Suprapubic skin (tissue), 4 donors: ENCODE measurements around the gene ANXA2. TPM values are rescaled to one million over a fixed set of nuclear protein-coding genes. Genes with fewer than 3 reads are reported as not detected.

Experiments used
- DNase-seq, 2 donors: peaks; one replicate each; pipeline ENCODE4 v3.0.0-alpha.2; 2019; ENCODE audit warnings: low spot score in 2 of 2
- H3K27ac ChIP-seq: fragments of 200-600 bp; sonication (generic); one replicate; pipeline ENCODE4 v1.5.1; 2019
- H3K27me3 ChIP-seq: fragments of 200-600 bp; sonication (generic); one replicate; pipeline ENCODE4 v1.5.1; 2019
- H3K36me3 ChIP-seq: fragments of 200-600 bp; sonication (generic); one replicate; pipeline ENCODE4 v1.5.1; 2019
- H3K4me1 ChIP-seq: fragments of 200-600 bp; sonication (generic); one replicate; pipeline ENCODE4 v1.5.1; 2019
- H3K4me3 ChIP-seq: fragments of 200-600 bp; sonication (generic); one replicate; pipeline ENCODE4 v1.5.1; 2019; ENCODE audit warnings: mild to moderate bottlenecking
- H3K9me3 ChIP-seq: fragments of 200-600 bp; sonication (generic); one replicate; pipeline ENCODE4 v1.5.1; 2019
- CTCF ChIP-seq, 2 donors: fragments of 200-600 bp in 1 of 2; fragments of 450-650 bp in 1 of 2; sonication (generic) in 1 of 2; IDR thresholded peaks; one replicate each; pipeline ENCODE4 v1.5.1; 2016 to 2019; ENCODE audit warnings: antibody characterized with exemption in 2 of 2, mild to moderate bottlenecking in 1 of 2, moderate library complexity in 1 of 2
- EP300 ChIP-seq: sonication (generic); formaldehyde crosslinking; IDR thresholded peaks from one replicate; pipeline ENCODE4 v1.6.1; 2017; ENCODE audit warnings: antibody characterized with exemption
- POLR2A ChIP-seq, 2 donors: fragments of 450-650 bp; IDR thresholded peaks; one replicate each; pipeline ENCODE4 v1.6.1; 2017; ENCODE audit warnings: antibody characterized with exemption in 2 of 2, mild to moderate bottlenecking in 2 of 2, moderate library complexity in 2 of 2
- POLR2AphosphoS5 ChIP-seq, 3 donors: sonication (generic); formaldehyde crosslinking; IDR thresholded peaks; one replicate each; pipeline ENCODE4 v1.6.1; 2017; ENCODE audit warnings: antibody characterized with exemption in 3 of 3
- WGBS: methylation state at CpG from one replicate; pipeline ENCODE4 v1.1.5; 2018; 5-methylcytosine and 5-hydroxymethylcytosine counted together
- total RNA-seq, 4 donors: library from RNA; depleted of rRNA; stranded (reverse); fragments of >200 nt; gene quantifications; one replicate each; pipeline ENCODE4 v1.1.0, GENCODE V29; 2016

ANXA2 gene
- total RNA-seq, 4 donors from 2014 or later = 1,379 to 1,734 (median 1,554) TPM

- 72% methylated on average over 3 of the region's 3 CpGs for WGBS
- Histone ChIP-seq H3K9me3 (no peaks in the 10 kb centered on the region), H3K27ac (no peak overlapping the region), H3K4me3 (no peak overlapping the region), H3K4me1 (no peaks in the 10 kb centered on the region), H3K27me3 (no peaks in the 10 kb centered on the region), H3K36me3 (peaks cover 61% of the 10 kb centered on the region)
- DNase-seq = no peak
- TF ChIP-seq POLR2A (IDR thresholded peaks at IDR 0.05) (no peak), EP300 (no peak), POLR2AphosphoS5 (IDR thresholded peaks at IDR 0.05) (no peak), CTCF (IDR thresholded peaks at IDR 0.05) (no peak)
Observed at GRCh38 chr15:60346077-60346476, 51.7 kb downstream of the ANXA2 start.

- H3K27me3 ChIP-seq = no peaks in the 10 kb centered on the region
- TF ChIP-seq POLR2AphosphoS5 (IDR thresholded peaks at IDR 0.05) (no peak), CTCF (IDR thresholded peaks at IDR 0.05) (no peak), EP300 (no peak), POLR2A (IDR thresholded peaks at IDR 0.05) (no peak)
- DNase-seq = no peak
- H3K9me3 ChIP-seq = no peaks in the 10 kb centered on the region
- H3K4me3 ChIP-seq = no peak overlapping the region
- peaks cover 56% of the 10 kb centered on the region for H3K36me3 ChIP-seq
- no peaks in the 10 kb centered on the region for H3K4me1 ChIP-seq
- 91% methylated on average over 3 of the region's 3 CpGs for WGBS
- H3K27ac ChIP-seq = no peak overlapping the region
Observed at GRCh38 chr15:60345598-60345997, 52.2 kb downstream of the ANXA2 start.

DNA sequence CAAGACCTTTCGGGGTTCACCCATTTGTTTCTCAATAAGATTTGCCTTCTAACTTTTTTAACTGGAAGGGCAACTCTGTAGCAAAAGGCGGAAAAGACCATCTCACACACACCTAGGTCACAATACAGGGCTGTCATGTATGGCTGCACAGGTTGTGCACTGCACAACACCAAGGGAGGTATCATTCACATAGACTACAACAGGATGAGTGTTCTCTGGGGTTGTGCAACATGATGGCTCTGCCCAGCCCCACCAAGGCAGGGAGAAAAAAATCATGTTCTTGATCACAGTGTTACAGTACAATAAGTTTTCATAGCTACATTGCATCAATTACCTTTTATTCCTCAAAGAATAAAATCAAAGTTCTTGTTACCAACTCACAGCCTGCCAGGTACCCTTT lies 52.8 kb downstream of the ANXA2 start:
- H3K36me3 ChIP-seq = peaks cover 50% of the 10 kb centered on the region
- no peaks in the 10 kb centered on the region for H3K9me3 ChIP-seq
- no peaks in the 10 kb centered on the region for H3K27me3 ChIP-seq
- no peak overlapping the region for H3K27ac ChIP-seq
- TF ChIP-seq EP300 = no peak
- TF ChIP-seq POLR2AphosphoS5 (IDR thresholded peaks at IDR 0.05) = no peak
- TF ChIP-seq CTCF (IDR thresholded peaks at IDR 0.05) = no peak
- TF ChIP-seq POLR2A (IDR thresholded peaks at IDR 0.05) = no peak
- WGBS = 98% methylated on average over 2 of the region's 2 CpGs
- H3K4me3 ChIP-seq = no peak overlapping the region
- H3K4me1 ChIP-seq = no peaks in the 10 kb centered on the region
- DNase-seq = no peak

DNA sequence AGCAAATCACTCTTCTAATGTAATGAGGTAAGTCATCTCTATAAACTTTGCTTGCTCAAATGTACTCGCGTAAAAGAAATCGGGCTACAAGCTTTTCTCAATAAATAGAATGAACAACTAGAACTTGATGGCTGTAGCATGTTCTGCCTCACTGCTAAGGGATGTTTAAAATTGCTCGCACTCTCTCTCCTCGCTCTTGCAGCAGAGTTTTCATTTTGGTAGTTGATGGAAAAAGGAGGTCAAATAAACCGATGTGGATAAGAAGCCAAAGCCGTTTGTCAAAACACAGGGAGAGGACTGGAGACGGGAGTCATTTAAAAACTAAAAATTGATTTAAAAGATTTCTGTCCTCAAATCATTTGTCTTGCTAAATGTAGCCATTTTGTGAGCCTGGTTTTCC lies 53.3 kb downstream of the ANXA2 start:
- DNase-seq = no peak
- Histone ChIP-seq H3K27me3 (no peaks in the 10 kb centered on the region), H3K36me3 (peaks cover 46% of the 10 kb centered on the region), H3K27ac (no peak overlapping the region), H3K4me1 (no peaks in the 10 kb centered on the region), H3K9me3 (no peaks in the 10 kb centered on the region), H3K4me3 (no peak overlapping the region)
- 80% methylated on average over 8 of the region's 8 CpGs for WGBS
- TF ChIP-seq CTCF (IDR thresholded peaks at IDR 0.05) = no peak
- TF ChIP-seq POLR2A (IDR thresholded peaks at IDR 0.05) = no peak
- no peak for TF ChIP-seq POLR2AphosphoS5 (IDR thresholded peaks at IDR 0.05)
- no peak for TF ChIP-seq EP300

DNA sequence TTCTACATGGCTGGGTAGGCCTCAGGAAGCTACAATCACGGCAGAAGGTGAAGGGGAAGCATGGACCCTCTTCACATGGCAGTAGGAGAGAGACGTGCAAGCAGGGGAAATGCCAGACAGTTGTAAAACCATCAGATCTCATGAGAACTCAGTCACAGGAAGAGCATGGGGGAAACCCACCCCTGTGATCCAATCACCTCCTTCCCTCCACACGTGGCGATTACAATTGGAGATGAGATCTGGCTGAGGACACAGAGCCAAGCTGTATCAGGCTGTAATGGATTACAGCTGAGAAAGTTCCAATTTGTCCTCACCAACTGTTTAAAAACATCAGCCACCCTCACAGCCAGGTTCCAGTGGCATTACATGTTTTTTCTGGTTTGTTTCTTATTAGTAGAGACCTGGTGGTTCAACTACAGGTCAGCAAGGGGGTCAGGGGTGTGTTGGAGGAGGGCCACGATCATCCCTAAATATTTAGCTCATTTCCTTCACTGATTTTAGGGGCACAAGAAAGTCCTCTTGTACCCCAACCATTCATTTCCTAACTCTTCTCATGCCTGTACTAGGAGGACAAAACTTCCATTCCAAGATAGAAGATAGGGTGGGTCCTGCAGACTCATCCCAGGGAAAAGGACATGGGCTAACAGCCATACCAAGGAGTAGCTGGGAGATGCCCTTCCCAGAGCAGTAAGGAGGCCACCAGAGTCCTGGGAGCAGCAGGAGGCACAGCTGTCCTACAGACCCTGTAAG lies 54.4 kb downstream of the ANXA2 start:
- DNase-seq = no peak
- TF ChIP-seq POLR2AphosphoS5 (IDR thresholded peaks at IDR 0.05) = no peak
- TF ChIP-seq POLR2A (IDR thresholded peaks at IDR 0.05) = no peak
- no peak for TF ChIP-seq EP300
- no peak for TF ChIP-seq CTCF (IDR thresholded peaks at IDR 0.05)
- WGBS = 58% methylated on average over 5 of the region's 5 CpGs
- Histone ChIP-seq H3K27me3 (no peaks in the 10 kb centered on the region), H3K27ac (no peak overlapping the region), H3K36me3 (peaks cover 35% of the 10 kb centered on the region), H3K9me3 (no peaks in the 10 kb centered on the region), H3K4me1 (no peaks in the 10 kb centered on the region), H3K4me3 (no peak overlapping the region)
